Activated T-helper 1 cell treated with Interleukin-2 at 50 U/mL for 16 hours (primary cell): Measurements from ENCODE around the gene LRP8.

Source experiments
- DNase-seq: peaks from one replicate; pipeline ENCODE4 v3.0.0-alpha.2; 2020; ENCODE audit warnings: low read depth

Gene LRP8

GRCh38 chr1:53321776-53322602 is 5.9 kb downstream of the LRP8 start:
- DNase-seq, result no peak

DNA sequence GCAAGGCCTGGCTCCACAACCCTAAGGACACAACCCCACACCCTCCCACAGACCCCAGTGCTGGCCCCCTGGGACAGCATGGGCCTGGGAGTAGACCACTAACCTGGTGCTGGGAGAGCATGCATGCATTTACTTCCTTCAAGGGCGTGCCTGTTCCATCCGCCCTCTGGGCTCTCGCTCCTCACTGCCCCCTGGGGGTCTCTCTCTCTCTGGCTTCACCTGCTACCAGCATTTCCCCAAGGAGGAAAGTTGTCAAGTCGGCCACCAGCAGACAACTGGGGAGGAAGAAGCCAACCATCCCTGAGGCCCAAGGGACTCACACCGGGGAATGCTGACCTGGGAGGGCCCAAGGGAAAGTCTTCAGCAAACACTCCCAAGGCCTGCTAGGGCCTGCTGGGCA is 6.5 kb downstream of the LRP8 start:
- no peak for DNase-seq

DNA sequence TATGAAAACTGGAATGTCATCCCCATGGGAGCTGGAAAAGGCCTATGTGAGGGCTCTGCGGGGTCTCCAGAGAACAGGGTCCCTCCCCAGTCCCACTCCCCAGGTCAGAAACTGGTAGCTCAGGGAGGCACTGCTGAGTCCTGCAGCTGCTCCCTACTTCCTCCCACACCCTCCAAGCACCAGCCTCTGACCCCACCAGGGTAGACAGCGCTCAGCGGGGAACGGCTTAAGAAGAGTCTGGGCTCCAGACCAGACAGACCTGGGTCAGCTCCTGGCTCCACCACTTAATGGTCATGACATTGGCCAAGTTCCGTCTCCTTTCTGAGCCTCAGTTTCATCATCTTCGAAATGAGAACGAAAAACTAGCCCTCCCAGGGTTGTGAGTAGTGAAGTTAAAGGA is 7.2 kb downstream of the LRP8 start:
- no peak for DNase-seq

DNA sequence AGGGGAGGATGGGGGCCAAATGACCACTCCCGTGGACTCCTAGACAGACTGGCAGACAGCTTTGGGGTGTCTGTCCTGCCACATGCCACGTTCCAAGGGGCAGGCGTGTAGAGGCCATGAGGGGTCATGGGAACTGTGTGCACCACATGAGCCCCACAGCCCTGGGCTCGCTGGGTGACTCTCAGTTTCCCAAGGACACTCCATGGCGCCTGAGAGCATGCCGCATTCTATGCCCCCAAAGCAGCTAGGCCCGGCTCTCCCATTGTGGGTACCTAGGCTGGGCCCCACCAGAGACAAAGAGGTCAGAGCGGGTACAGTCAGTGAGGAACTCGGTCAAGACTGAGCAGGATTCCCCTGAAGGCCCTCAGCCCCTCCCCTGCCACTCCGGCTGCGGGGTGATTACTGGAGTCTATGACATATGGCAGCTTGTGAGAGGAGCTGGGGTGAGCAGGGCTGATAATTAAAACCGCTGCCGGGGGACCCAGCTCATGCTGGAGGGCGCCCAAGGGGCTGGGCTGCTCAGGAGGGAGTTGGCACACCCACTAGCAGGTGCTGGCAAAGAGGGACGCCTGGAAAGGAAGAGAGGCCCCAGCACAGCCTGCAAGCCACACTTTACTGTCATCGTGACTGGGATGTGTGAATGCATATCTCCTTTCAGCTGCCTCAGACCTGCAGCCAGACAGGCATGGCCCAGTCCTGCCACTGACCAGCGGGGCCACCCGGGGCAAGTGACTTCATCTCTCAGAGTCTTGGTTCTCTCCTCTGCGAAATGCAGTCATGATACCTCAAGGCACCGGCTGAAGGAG is 8.4 kb downstream of the LRP8 start:
- DNase-seq, result no peak

DNA sequence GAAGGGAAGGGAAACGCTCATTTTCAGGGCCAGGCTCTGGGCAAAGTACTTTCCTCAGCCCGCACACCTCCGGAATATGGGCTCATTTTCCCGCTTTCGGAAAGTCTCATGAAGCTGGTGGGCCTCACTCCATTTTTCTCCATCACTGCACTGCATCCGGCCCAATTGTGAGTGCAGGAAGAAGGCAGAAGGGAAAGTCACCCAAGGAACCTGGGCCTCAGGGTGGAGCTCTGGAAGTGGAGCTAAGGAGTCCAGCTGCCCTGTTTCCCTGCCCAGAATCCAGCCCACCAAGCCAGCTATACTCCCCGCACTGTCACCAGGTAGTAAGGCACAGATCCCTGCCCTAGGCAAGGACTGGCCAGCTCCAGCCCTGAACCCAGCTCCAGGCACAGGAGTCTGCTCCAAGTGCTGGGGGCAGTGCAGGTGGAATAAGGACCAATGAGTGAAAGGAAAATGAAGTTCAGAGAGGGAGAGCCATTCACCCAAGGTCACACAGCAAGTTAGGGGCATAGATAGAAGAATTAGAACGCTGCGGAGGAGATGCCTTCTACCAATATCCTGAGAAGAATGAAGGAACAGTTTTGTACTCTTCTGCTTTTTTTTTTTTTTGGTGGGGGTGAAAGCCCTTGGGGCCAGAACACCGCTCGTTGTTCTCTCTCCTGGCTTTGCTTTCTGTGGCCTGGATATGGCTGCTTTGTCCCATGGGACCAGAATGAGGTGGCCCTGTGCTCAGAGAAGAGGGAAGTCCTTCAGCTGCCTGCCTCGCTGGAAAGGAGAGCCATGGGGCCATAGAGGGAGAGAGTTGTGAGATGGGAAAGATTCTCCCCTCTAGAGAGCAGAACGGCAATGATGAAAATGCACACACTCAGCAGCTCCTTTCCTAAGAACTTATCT is 10.0 kb downstream of the LRP8 start:
- no peak for DNase-seq

- no peak for DNase-seq
Measured at GRCh38 chr1:53316766-53317581, 10.9 kb downstream of the LRP8 start.

DNA sequence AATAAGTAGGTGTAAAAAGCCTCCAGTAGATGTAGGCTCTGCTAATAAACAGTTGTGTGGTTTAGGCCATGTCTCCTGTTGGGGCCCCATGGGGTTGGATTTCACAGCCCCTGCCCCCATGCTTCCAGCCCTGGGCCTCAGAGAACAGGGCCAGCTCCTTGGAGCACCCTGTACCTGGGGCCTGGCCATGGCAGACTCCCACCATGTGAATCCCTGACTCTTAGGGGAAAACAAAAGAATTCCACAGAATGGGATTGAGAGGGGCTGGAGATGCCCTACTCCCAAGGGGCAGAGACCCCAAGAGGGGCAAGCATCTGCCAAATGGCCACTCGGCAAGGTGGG is 11.5 kb downstream of the LRP8 start:
- DNase-seq, result no peak

DNA sequence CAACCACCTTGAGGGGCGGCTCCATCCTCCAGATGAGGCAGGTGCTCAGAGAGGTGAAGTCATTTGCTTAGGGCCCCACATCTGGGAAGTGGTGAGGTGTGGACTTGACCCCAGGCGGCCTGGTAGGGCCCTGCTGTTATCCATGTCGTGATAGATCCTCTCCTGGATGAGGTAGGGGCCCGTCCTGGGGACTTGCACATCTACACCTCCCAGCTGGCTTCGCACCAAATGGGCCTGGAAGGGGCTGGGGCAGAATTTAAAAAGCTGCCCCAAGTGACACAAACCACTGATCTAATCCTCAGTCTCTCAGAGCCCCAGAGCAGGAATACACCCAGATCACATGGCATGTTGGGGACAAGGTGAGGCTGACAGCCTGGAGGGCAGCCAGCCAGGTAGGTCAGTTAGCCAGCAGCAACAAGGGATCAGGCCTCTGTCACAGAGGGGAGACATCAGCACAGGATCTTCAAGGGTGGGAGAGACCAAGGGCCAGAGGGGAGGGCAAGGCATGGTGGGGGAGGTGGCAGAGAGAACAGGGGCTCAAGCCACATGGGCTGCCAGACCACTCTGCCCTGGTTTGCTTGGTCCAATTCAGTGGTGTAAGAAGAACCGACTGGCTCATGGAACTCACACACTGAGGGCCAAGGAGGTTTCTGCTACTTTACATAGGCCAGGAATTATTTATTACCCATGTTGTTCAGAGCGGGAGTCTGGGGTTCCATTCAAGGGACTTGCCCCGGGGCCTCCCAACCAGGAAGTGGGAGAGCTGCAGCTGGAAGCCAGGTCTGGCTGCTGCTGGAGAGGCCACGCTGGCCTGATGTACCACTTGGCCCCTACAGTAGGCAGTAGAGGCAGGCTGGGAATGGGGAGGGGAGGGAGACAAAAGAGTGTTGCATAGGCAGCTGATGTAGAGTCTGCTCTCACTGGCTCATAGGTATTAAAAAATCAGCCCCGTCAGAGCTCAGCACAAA is 12.1 kb downstream of the LRP8 start:
- DNase-seq, result no peak

DNA sequence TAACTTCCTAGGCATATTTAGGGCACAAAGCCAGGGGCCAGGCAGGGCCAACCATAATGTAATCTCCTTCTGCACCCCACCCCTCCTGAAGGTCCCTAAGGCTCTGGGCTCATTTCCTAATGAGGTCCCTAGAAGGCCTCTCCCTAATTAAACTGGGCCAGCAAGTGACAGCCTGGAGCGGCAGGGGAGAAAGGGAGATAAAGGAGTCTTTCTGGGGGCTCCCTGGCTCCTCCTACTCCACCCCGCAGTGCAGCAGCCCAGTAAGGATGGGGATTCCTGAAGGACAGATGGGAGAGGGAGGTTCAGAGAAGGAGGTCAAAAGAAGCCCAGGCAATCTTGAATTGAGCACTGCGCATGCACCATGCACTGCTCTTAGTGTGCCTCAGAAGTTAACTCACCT is 12.8 kb downstream of the LRP8 start:
- no peak for DNase-seq

GRCh38 chr1:53314606-53315005 is 13.3 kb downstream of the LRP8 start:
- DNase-seq, result no peak

- DNase-seq, result no peak
Measured at GRCh38 chr1:53314096-53314495, 13.8 kb downstream of the LRP8 start.

- DNase-seq, result no peak
Measured at GRCh38 chr1:53313556-53313955, 14.3 kb downstream of the LRP8 start.

DNA sequence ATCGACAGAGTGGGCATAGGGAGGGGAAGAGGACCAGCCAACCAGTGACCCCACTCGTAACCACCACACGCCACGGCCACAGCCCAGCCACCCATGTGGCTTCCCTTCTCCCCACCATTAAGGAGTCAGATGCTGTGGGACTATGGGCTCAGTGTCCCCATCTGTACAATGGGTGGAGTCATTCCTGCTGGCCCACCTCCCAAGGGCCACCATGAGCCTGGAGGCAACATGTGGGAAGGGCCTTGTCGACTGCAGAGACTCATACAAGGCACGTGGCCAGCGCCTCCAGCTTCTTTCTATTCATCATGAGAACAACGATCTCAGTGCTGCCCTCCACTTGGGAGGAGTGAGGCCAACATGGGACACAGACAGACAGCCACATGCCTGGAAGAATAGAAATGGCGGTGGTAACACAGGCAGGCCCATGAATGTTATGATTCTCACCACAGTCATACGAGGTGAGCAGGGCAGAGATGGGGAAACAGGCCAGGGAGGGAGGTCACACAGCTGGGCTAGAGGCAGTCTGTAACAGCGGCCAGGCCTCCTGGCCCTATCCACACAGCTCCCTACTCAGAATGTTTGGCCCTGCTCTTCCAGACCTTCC is 16.1 kb downstream of the LRP8 start:
- no peak for DNase-seq

- DNase-seq, result no peak
Measured at GRCh38 chr1:53310847-53311681, 16.8 kb downstream of the LRP8 start.

- DNase-seq, result no peak
Measured at GRCh38 chr1:53309802-53310201, 18.1 kb downstream of the LRP8 start.

DNA sequence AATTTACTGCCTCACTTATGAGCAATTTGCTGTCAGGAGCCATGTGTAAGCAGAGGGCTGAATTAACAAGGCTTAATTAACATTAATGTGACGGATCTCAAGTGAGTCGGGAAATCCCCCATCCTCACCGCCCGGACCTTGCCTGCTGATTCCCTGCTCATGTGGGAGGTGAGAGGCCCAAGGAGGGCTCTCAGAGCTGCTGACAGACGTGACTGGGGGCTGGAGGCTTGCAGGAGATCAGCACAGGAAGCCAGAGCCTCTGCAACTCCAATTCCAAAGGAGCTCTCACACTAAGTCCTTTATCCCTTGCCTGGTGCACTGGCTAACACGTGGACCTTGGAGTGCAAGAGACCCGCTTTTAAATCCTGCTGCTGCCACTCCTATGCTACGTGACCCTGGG is 19.4 kb downstream of the LRP8 start:
- DNase-seq, result no peak

DNA sequence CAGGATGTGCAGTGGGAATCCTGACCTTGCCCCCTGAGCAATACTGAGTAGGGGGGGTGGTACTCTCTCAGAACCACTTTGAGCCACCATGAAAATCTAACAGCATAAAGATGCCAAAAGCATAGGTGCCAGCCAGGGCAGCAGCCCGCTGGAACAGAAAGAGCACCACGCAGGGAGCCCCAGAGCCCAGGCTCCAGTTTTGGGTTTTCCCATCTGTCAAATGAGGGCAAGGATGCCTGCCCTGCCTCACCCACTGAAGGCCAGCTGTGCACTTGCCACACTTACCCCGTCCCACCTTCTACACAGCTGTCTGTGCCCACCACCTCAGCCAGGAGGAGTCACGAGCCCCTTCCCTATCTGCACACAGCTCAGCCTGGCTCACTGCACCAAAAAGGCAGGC is 20.8 kb downstream of the LRP8 start:
- no peak for DNase-seq

DNA sequence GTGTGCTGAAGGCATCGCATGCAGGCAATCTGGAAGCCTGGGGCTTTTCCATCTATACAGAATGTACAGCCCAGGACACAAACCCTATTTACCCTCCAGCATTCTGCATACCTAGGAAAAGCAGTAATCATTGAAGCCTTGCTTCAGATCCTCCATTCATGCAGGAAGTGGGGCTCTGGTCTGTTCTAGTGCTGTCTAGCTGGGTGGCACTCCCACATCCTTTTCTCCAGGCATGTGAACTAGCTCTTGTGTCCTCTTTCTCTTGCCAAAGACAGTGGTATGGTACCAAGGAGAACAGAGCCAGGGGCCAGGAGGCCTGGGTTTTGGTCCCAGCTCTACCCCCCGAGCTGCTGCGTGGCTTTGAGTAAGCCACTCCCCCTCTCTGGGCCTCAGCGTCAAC is 21.7 kb downstream of the LRP8 start:
- no peak for DNase-seq

GRCh38 chr1:53305650-53306049 is 22.2 kb downstream of the LRP8 start:
- no peak for DNase-seq
